K562 (cell line): ENCODE data around the gene ZC3H10. TPM values are rescaled to one million over a fixed set of nuclear protein-coding genes. Genes with fewer than 3 reads are reported as not detected.

Source experiments
- ATAC-seq: fragments of 200-7000 bp; cut with Tn5 transposase; 3 replicates; pipeline ENCODE4 v1.9.1; 2020; ENCODE audit warnings: moderate library complexity
- BruUV-seq: library from RNA; stranded (reverse); fragments of 400-500 nt; replicated peaks from 2 replicates; lab custom pipeline; 2021; lab: Mats Ljungman, UMichigan
- CTCF ChIA-PET: fragments of 300-600 bp; formaldehyde crosslinking; extraction: SDS; loops from one replicate; lab custom pipeline; 2021; ENCODE audit warnings: low intra/inter-chr PET ratio; lab: Yijun Ruan, JAX
- POLR2A ChIA-PET: fragments of 300-600, 350-650 bp; sonication (Branson Sonifier 250); formaldehyde crosslinking; extraction: SDS; loops from one replicate; lab custom pipeline; 2021; ENCODE audit warnings: antibody characterized with exemption, inconsistent platforms; lab: Yijun Ruan, JAX
- DNase-seq, 4 experiments: peaks; one replicate each; pipeline versions ENCODE4 v3.0.0 to v3.0.0-alpha.2; 2011 to 2018; ENCODE audit warnings: low spot score in 3 of 4, mixed read lengths in 3 of 4; ENCODE audit errors: extremely low read depth in 1 of 4
- FAIRE-seq: peaks from 2 replicates; lab custom pipeline; 2011; peaks lifted over from hg19 to GRCh38; lab: Jason Lieb, UNC
- H2AFZ ChIP-seq: 2 replicates; pipeline ENCODE4 v1.6.0; 2011; ENCODE audit warnings: low read depth, low read length, control low read depth, inconsistent platforms
- H3K27ac ChIP-seq: fragments of 200-600 bp; 3 replicates; pipeline ENCODE4 v1.8.0; 2011; ENCODE audit warnings: low read depth, mild to moderate bottlenecking, control low read depth, inconsistent platforms, low read length, moderate library complexity, mixed read lengths; ENCODE audit errors: extremely low read depth
- H3K27me3 ChIP-seq, 2 experiments: fragments of 300-600 bp in 1 of 2; 2 replicates in 1 of 2; 3 replicates in 1 of 2; pipeline versions ENCODE4 v1.6.0 to v1.8.0; 2011; ENCODE audit warnings: inconsistent platforms in 2 of 2, low read length in 2 of 2, mild to moderate bottlenecking in 1 of 2, mixed read lengths in 1 of 2, moderate library complexity in 1 of 2; ENCODE audit not compliant: control insufficient read depth in 2 of 2, insufficient read depth in 2 of 2
- H3K36me3 ChIP-seq: fragments of 300-600 bp; 3 replicates; pipeline ENCODE4 v1.8.0; 2011; ENCODE audit warnings: mild to moderate bottlenecking, low read length, inconsistent platforms; ENCODE audit not compliant: control insufficient read depth, insufficient read depth
- H3K4me1 ChIP-seq, 2 experiments: fragments of 200-600 bp in 1 of 2; replicated peaks in 1 of 2; 2 replicates in 1 of 2; 3 replicates in 1 of 2; pipeline versions ENCODE4 v1.5.1 to v1.8.0; 2011; ENCODE audit warnings: inconsistent platforms in 2 of 2, low read length in 2 of 2, mild to moderate bottlenecking in 1 of 2, mixed read lengths in 1 of 2, moderate library complexity in 1 of 2; ENCODE audit not compliant: control insufficient read depth in 2 of 2, insufficient read depth in 2 of 2
- H3K4me2 ChIP-seq: 2 replicates; pipeline ENCODE4 v1.6.1; 2011; ENCODE audit warnings: low read length, control low read depth, inconsistent platforms, mixed read lengths; ENCODE audit not compliant: insufficient read depth
- H3K4me3 ChIP-seq: fragments of 200-600 bp; sonication (generic), shearing (Covaris generic); 2 replicates; pipeline ENCODE4 v1.5.1; 2016; ENCODE audit warnings: control low read depth, inconsistent platforms
- H3K79me2 ChIP-seq: fragments of 200-600 bp; 3 replicates; pipeline ENCODE4 v1.8.0; 2011; ENCODE audit warnings: low read length, inconsistent platforms; ENCODE audit not compliant: control insufficient read depth, insufficient read depth
- H3K9ac ChIP-seq, 2 experiments: 2 replicates each; pipeline versions ENCODE4 v1.6.0 to v1.6.1; 2011; ENCODE audit warnings: low read depth in 2 of 2, low read length in 2 of 2, control low read depth in 1 of 2, inconsistent platforms in 1 of 2, mild to moderate bottlenecking in 1 of 2, mixed read lengths in 1 of 2; ENCODE audit not compliant: insufficient read depth in 1 of 2
- H3K9me1 ChIP-seq: one replicate; pipeline ENCODE4 v1.6.0; 2011; ENCODE audit warnings: inconsistent platforms, mild to moderate bottlenecking, low read length, moderate library complexity; ENCODE audit not compliant: control insufficient read depth, insufficient read depth
- H3K9me3 ChIP-seq: replicated peaks from 2 replicates; pipeline ENCODE4 v1.5.1; 2011; ENCODE audit warnings: low read depth, low read length, inconsistent platforms; ENCODE audit not compliant: control insufficient read depth, insufficient read depth
- H4K20me1 ChIP-seq: replicated peaks from 2 replicates; pipeline ENCODE4 v1.6.1; 2011; ENCODE audit warnings: low read length, inconsistent platforms, mixed read lengths; ENCODE audit not compliant: control insufficient read depth, insufficient read depth
- MYNN ChIP-seq, 2 experiments: sonication (generic); formaldehyde crosslinking in 1 of 2; IDR thresholded peaks; 2 replicates each; pipeline versions ENCODE4 v1.5.0 to v1.6.1; 2016 to 2020; ENCODE audit warnings: antibody characterized with exemption in 1 of 2, missing genetic modification reagents in 1 of 2
- NFIC ChIP-seq: fragments of 450-650 bp; IDR thresholded peaks from 2 replicates; pipeline ENCODE4 v1.6.1; 2017; ENCODE audit warnings: mild to moderate bottlenecking, inconsistent platforms
- POLR2A ChIP-seq: fragments of 450-650 bp; conservative IDR thresholded peaks from 2 replicates; pipeline ENCODE4 v1.6.1; 2016
- POLR2AphosphoS2 ChIP-seq: IDR thresholded peaks from 2 replicates; pipeline ENCODE4 v1.6.1; 2012; ENCODE audit warnings: low read length, improper control_type of control experiment
- POLR2AphosphoS5 ChIP-seq: IDR thresholded peaks from 2 replicates; pipeline ENCODE4 v1.6.1; 2011; ENCODE audit warnings: mild to moderate bottlenecking, low read depth, low read length, moderate library complexity; ENCODE audit not compliant: control insufficient read depth, insufficient read depth
- POLR2G ChIP-seq: fragments of 200-400 bp; formaldehyde crosslinking; IDR thresholded peaks from 2 replicates; pipeline ENCODE4 v1.6.1; 2017; ENCODE audit warnings: low read depth, mild to moderate bottlenecking, antibody characterized with exemption, low read length, moderate library complexity
- RBFOX2 ChIP-seq: fragments of 200-400 bp; formaldehyde crosslinking; IDR thresholded peaks from 2 replicates; pipeline ENCODE4 v1.6.1; 2017; ENCODE audit warnings: low read depth, mild to moderate bottlenecking, low read length, moderate library complexity
- THRB ChIP-seq: fragments of 450-650 bp; formaldehyde crosslinking; conservative IDR thresholded peaks from 2 replicates; pipeline ENCODE4 v1.4.0; 2022; ENCODE audit warnings: mild to moderate bottlenecking, missing genetic modification characterization
- ZNF398 ChIP-seq: fragments of 250-450 bp; sonication (Bioruptor Pico); IDR thresholded peaks from 2 replicates; pipeline ENCODE4 v1.8.0; 2021; ENCODE audit warnings: moderate library complexity, mild to moderate bottlenecking, inconsistent platforms
- ZNF740 ChIP-seq, 3 experiments: fragments of 200-800 bp in 1 of 3; sonication (Bioruptor generic) in 1 of 3; sonication (generic) in 1 of 3; formaldehyde crosslinking in 1 of 3; IDR thresholded peaks; 2 replicates each; pipeline versions ENCODE4 v1.6.1 to v1.8.0; 2016 to 2022; ENCODE audit warnings: mild to moderate bottlenecking in 2 of 3, missing compliant biosample characterization in 2 of 3, missing genetic modification characterization in 2 of 3, missing genetic modification reagents in 1 of 3
- WGBS: fragments of 100-300 bp; shearing (Covaris generic); methylation state at CpG from one replicate; pipeline ENCODE4 v1.1.6; 2016; ENCODE audit warnings: low coverage, mixed read lengths; ENCODE audit not compliant: insufficient coverage; ENCODE audit errors: missing lambda C conversion rate; 5-methylcytosine and 5-hydroxymethylcytosine counted together
- in situ Hi-C: fragments of 300-500 bp; cut with MboI; formaldehyde crosslinking; loops from 4 replicates; pipeline ENCODE4 v1.15.0; 2018; ENCODE audit warnings: inconsistent platforms, mixed read lengths
- intact Hi-C: fragments of 100-400 bp; cut with micrococcal nuclease; formaldehyde crosslinking; loops from 2 replicates; pipeline ENCODE4 v1.14.2; 2022
- polyA plus RNA-seq, 8 experiments: library from polyadenylated mRNA; depleted of rRNA in 4 of 8; stranded (reverse) in 5 of 8; unstranded in 3 of 8; fragments of >200 nt; fragmentation: Nextera tagmentation in 2 of 8; fragmentation: Illumina TruSeq in 1 of 8; extraction: Ambion mirVana in 2 of 8; extraction: Trizol in 1 of 8; gene quantifications; 2 replicates each; pipeline versions ENCODE4 v1.2.1 to v1.2.3, GENCODE V29; 2011 to 2014; ENCODE audit warnings: inconsistent platforms in 1 of 8, missing spikeins in 1 of 8
- total RNA-seq, 7 experiments: library from RNA; depleted of rRNA in 6 of 7; stranded (reverse); fragments of >200 nt in 6 of 7; fragmentation: Illumina TruSeq in 2 of 7; extraction: Trizol in 2 of 7; gene quantifications; 2 replicates each; pipeline versions ENCODE4 v1.2.1 to v1.2.3, GENCODE V29; 2011 to 2021; ENCODE audit warnings: low replicate concordance in 1 of 7

Gene ZC3H10
- total and polyA plus RNA-seq, 9 of the 15 experiments (the other 6 are each of a cell fraction or from before 2014, with no cell fraction given): 0.31 to 4.1 (median 1.6) TPM

- TF ChIP-seq RBFOX2: peak; percentile 54; the same call in 1 of the 2 replicates
These were observed 44.6 kb downstream of the ZC3H10 start (continued) for GRCh38 chr12:56162468-56163290.

- Histone ChIP-seq H3K9me1 (peaks cover 3% of the 10 kb centered on the region), H3K9me3 (no peaks in the 10 kb centered on the region), H3K4me2 (no peak overlapping the region), H3K4me1 (peaks cover 8 to 25% of the 10 kb centered on the region in 2 experiments; a peak in 4 of 5 replicates), H4K20me1 (peaks cover 34% of the 10 kb centered on the region), H3K4me3 (no peak overlapping the region), H3K36me3 (peaks cover 92% of the 10 kb centered on the region), H3K9ac (no peak overlapping the region), H3K27ac (no peak overlapping the region), H3K79me2 (peaks cover 25% of the 10 kb centered on the region), H2AFZ (no peak overlapping the region), H3K27me3 (no peaks in the 10 kb centered on the region)
- ChIA-PET POLR2A (interaction anchor here (0.7 to 8.9 kb wide), 16 partner anchors 10 to 139 kb away, joined by 3 to 124 read pairs (median 8); partner anchors contain the start of genes ESYT1, MYL6B, RNF41 and RPL41), CTCF (interaction anchor here (0.6 kb wide), 1 partner anchor 191 kb away, joined by 7 read pairs; no protein-coding TSS in a partner anchor)
- no peak for FAIRE-seq
- intact Hi-C loops: no loop called here
- no peak for DNase-seq
- peak; percentile 1; the same call in 2 of the 3 replicates for ATAC-seq
- 87% methylated on average over 9 of the region's 11 CpGs for WGBS
- BruUV-seq: no TSS peak
- in situ Hi-C loops: no loop called here
- 0 out of 2 replicates have a peak, but pooled peaks have one; percentile 7 for TF ChIP-seq NFIC
- peak; percentile 90 for TF ChIP-seq THRB (CRISPR knock-in tag)
- TF ChIP-seq POLR2A: peak; percentile 18
- TF ChIP-seq POLR2G: 0 out of 2 replicates have a peak, but pooled peaks have one; percentile 22
- 0 out of 2 replicates have a peak, but pooled peaks have one; percentile 50 for TF ChIP-seq POLR2AphosphoS5
- 0 out of 2 replicates have a peak, but pooled peaks have one; percentile 32 for TF ChIP-seq POLR2AphosphoS2
- peak; percentile 44; the same call in 1 of the 2 replicates for TF ChIP-seq ZNF740 (CRISPR knock-in tag; IDR thresholded peaks at IDR 0.05)
- no peak for TF ChIP-seq ZNF740 (tag; IDR thresholded peaks at IDR 0.05)
- TF ChIP-seq MYNN (IDR thresholded peaks at IDR 0.05): peak; percentile 25; the same call in 1 of the 2 replicates
- no peak for TF ChIP-seq MYNN (CRISPR knock-in tag; IDR thresholded peaks at IDR 0.05)
- TF ChIP-seq ZNF398 (CRISPR knock-in tag): no peak
These were observed 45.7 kb downstream of the ZC3H10 start for GRCh38 chr12:56163533-56164344.
